Kasumi-1 (cell line): ENCODE measurements around the gene AGBL4.
"Not testable (repeated sequence)": the region's sequence is repeated elsewhere in the genome, so short reads cannot be mapped to it uniquely, and the experiment has no call there.

Experiments used
- DNase-seq, 2 experiments: peaks; one replicate each; lab custom pipeline; 2025; lab: John Stamatoyannopoulos, UW

Gene AGBL4

GRCh38 chr1:48532976-48533375, 1490.8 kb downstream of the AGBL4 start:
- no peak for DNase-seq

- peak; percentile 18 to 29 for DNase-seq
Measured at GRCh38 chr1:48530727-48531351, 1492.9 kb downstream of the AGBL4 start.

- DNase-seq, result no peak
Measured at GRCh38 chr1:48527051-48527450, 1496.7 kb downstream of the AGBL4 start.

DNA sequence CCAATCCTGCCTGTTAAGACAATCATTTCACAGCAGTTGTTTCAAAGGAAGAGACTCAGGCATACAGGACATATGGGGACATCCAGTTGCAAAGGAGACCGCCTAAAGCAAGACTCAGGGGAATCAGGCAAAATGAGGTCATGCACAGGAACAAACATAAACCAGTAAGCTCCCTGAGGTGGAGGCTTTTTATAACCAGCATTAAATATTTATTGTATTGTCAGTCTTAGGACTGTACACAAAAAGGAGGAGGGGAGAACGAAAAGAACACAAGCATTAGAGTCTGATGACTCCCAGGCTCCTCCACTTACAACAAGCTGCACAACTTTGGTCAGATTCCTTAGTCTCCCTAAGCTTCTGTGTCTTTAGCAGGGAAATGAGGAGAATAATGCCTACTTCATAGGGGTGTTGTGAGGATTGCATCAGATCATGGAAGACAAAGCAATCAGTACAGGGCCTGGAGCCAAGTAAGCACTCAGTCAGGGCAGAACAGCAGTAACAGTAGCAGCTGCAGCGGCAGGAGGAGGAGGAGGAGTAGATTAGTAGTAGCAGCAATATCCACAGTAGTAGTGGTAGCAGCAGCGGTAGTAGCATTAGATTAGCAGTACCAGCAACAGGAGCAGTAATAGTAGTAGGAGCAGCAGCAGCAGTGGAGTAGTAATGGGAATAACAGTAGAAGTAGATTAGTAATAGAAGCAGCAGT, 1497.6 kb downstream of the AGBL4 start:
- DNase-seq, result no peak

GRCh38 chr1:48524892-48525467, 1498.8 kb downstream of the AGBL4 start:
- no peak for DNase-seq

DNA sequence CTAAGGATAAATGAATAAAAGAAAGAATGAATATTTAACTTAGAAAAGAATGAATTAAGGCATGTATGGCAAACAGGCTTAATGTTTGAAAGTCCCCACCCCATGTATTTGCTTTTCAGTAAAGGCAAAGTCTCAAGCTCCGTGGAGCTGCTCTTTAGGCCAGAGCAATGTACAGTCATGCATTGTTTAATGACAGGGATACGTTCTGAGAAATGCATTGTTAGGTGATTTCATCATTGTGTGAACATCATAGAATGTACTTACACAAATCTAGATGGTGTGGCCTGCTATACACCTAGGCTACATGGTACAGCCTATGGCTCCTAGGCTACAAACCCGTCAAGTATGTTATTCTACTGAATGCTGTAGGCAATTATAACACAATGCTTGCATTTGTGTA, 1500.2 kb downstream of the AGBL4 start:
- DNase-seq, result no peak

DNA sequence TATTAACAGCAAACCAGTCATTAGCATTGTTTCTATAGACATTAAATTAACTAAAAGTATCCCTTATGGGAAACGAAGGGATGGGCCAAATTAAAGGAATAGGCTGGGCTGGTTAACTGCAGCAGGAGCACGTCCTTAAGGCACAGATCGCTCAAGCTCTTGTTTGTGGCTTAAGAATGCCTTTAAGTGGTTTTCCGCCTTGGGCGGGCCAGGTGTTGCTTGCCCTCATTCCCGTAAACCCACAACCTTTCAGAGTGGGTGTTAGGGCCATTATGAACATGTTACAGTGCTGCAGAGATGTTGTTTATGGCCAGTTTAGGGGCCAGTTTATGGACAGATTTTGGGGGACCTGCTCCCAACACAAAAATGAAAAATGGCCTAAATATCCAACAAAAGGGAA, 1503.9 kb downstream of the AGBL4 start:
- DNase-seq, result not testable (repeated sequence)

DNA sequence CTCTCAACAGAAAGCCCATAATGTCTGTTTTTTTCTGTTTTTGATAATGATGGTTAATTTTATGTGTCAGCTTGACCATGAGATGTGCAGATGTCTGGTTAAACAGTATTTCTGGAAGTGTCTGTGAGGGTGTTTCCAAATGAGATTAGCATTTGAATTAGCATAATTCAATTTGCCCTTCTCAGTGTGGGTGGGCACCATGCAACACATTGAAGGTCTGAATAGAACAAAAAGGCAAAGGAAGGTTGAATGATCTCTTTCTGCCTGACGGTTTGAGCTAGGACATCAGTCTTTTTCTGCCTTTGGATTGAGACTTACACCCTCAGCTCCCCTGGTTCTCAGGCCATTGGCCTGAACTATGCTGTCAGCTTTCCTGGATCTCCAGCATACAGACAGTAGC, 1516.9 kb downstream of the AGBL4 start:
- no peak for DNase-seq

DNA sequence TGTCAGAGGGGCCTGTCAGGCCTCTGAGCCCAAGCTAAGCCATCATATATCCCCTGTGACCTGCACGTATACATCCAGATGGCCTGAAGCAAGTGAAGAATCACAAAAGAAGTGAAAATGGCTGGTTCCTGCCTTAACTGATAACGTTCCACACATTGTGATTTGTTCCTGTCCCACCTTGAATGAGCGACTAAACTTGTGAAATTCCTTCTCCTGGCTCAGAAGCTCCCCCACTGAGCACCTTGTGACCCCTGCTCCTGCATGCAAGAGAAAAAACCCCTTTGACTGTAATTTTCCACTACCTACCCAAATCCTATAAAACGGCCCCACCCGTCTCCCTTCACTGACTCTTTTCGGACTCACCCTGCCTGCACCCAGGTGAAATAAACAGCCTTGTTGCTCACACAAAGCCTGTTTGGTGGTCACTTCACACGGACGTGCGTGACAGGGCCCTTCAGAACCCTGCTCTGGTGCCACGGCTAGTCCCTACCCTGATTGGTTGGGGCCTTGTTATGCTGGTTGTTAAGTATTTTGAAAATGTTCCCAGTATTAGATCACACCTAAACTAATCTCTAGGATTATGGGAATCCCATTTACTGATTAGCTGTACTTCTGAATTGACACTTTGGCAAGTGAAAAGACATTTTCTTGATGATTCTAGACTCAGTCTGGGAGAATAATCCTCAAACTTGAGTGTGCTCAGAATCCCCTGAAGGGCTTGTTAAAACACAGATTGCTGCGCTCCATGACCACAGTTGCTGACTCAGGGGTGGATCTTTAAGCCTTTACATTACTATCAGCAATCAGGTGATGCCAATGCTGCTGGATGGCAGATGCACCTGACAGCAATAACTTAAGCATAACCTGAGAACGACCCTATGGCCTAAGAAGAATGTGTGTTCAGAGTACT, 1523.0 kb downstream of the AGBL4 start:
- no peak for DNase-seq

GRCh38 chr1:48499211-48499735, 1524.5 kb downstream of the AGBL4 start:
- no peak for DNase-seq

GRCh38 chr1:48498096-48498791, 1525.5 kb downstream of the AGBL4 start:
- DNase-seq, result peak; percentile 73 to 75

DNA sequence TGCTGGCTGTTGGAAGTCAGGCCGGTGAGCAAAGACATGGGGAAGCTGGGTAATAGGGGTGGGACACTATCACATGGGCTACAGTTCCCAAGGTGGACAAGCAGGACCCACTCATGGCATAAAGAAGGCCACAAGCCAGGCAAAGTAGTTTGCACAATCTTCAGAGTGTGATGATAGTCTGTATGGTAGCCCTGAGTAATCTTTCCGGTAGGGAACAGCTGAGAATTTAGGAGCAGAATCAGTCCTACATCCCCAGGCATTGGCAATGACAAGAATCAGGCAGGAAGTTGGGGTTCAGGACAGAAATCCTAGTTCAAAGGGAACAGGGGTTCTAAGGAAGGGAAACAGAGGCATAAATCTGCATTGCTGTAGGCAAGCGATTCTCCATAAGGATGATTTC, 1527.8 kb downstream of the AGBL4 start:
- no peak for DNase-seq

GRCh38 chr1:48495166-48495565, 1528.6 kb downstream of the AGBL4 start:
- no peak for DNase-seq

- no peak for DNase-seq
Measured at GRCh38 chr1:48493970-48494769, 1529.6 kb downstream of the AGBL4 start.

DNA sequence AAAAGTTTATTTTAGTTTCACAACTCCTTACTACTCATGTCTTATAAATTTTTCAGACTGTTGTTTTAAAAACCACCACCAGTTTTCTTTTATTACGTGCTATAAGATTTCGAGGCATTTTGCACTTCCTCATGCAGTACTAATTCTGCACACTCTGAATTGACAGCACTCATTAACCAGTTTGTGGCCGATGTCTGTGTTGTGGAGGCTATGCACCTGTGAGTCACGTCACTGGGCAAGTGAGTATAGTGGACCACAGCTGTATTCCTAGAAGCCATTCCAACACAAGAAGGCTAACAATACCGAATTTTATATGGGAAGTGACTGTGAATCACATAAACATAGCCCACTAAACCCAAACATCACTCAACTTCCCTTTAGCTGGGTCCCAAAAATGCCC, 1530.7 kb downstream of the AGBL4 start:
- DNase-seq, result no peak

- no peak for DNase-seq
Measured at GRCh38 chr1:48492392-48492791, 1531.4 kb downstream of the AGBL4 start.

GRCh38 chr1:48488721-48489120, 1535.0 kb downstream of the AGBL4 start:
- no peak for DNase-seq
